ENCODE results near the gene MEOX2. TPM values are rescaled to one million over a fixed set of nuclear protein-coding genes. Genes with fewer than 3 reads are reported as not detected.

MEOX2 gene
- total RNA-seq, 1 donor from 2014 or later: 8.9 TPM

- no peak for DNase-seq (ENCODE audit: low spot score)
- no peak for TF ChIP-seq CTCF (IDR thresholded peaks at IDR 0.05)
- no peak overlapping the region for H3K4me3 Mint-ChIP-seq (ENCODE audit: unreplicated experiment)
- H3K27ac Mint-ChIP-seq (ENCODE audit: unreplicated experiment): no peak overlapping the region
- peaks cover 8% of the 10 kb centered on the region for H3K9me3 Mint-ChIP-seq (ENCODE audit: low read depth)
- H3K4me1 Mint-ChIP-seq (ENCODE audit: low read depth): peaks cover 51% of the 10 kb centered on the region
- no peaks in the 10 kb centered on the region for H3K27me3 Mint-ChIP-seq (ENCODE audit: low read depth)
- peaks cover 8% of the 10 kb centered on the region for H3K36me3 Mint-ChIP-seq (ENCODE audit: low read depth)
Observed at GRCh38 chr7:15621468-15621867, 65.0 kb downstream of the MEOX2 start.

- DNase-seq (ENCODE audit: low spot score): no peak
- no peak overlapping the region for H3K4me3 Mint-ChIP-seq (ENCODE audit: unreplicated experiment)
- H3K4me1 Mint-ChIP-seq (ENCODE audit: low read depth): peaks cover 43% of the 10 kb centered on the region
- TF ChIP-seq CTCF (IDR thresholded peaks at IDR 0.05): no peak
- peaks cover 8% of the 10 kb centered on the region for H3K36me3 Mint-ChIP-seq (ENCODE audit: low read depth)
- no peak overlapping the region for H3K27ac Mint-ChIP-seq (ENCODE audit: unreplicated experiment)
- no peaks in the 10 kb centered on the region for H3K27me3 Mint-ChIP-seq (ENCODE audit: low read depth)
- peaks cover 8% of the 10 kb centered on the region for H3K9me3 Mint-ChIP-seq (ENCODE audit: low read depth)
Observed at GRCh38 chr7:15620491-15621185, 65.8 kb downstream of the MEOX2 start.

GRCh38 chr7:15618275-15618674 is 68.2 kb downstream of the MEOX2 start:
- TF ChIP-seq CTCF (IDR thresholded peaks at IDR 0.05): no peak
- no peaks in the 10 kb centered on the region for H3K27me3 Mint-ChIP-seq (ENCODE audit: low read depth)
- no peak overlapping the region for H3K4me3 Mint-ChIP-seq (ENCODE audit: unreplicated experiment)
- H3K4me1 Mint-ChIP-seq (ENCODE audit: low read depth): peaks cover 20% of the 10 kb centered on the region
- H3K27ac Mint-ChIP-seq (ENCODE audit: unreplicated experiment): no peak overlapping the region
- H3K9me3 Mint-ChIP-seq (ENCODE audit: low read depth): no peaks in the 10 kb centered on the region
- H3K36me3 Mint-ChIP-seq (ENCODE audit: low read depth): peaks cover 3% of the 10 kb centered on the region
- DNase-seq (ENCODE audit: low spot score): no peak

- no peaks in the 10 kb centered on the region for H3K9me3 Mint-ChIP-seq (ENCODE audit: low read depth)
- no peak overlapping the region for H3K27ac Mint-ChIP-seq (ENCODE audit: unreplicated experiment)
- no peak for DNase-seq (ENCODE audit: low spot score)
- TF ChIP-seq CTCF (IDR thresholded peaks at IDR 0.05): no peak
- no peaks in the 10 kb centered on the region for H3K36me3 Mint-ChIP-seq (ENCODE audit: low read depth)
- H3K4me1 Mint-ChIP-seq (ENCODE audit: low read depth): peaks cover 27% of the 10 kb centered on the region
- no peaks in the 10 kb centered on the region for H3K27me3 Mint-ChIP-seq (ENCODE audit: low read depth)
- H3K4me3 Mint-ChIP-seq (ENCODE audit: unreplicated experiment): no peak overlapping the region
Observed at GRCh38 chr7:15612205-15612604, 74.3 kb downstream of the MEOX2 start.

- Mint-ChIP-seq H3K9me3 (ENCODE audit: low read depth) (no peaks in the 10 kb centered on the region), H3K4me3 (ENCODE audit: unreplicated experiment) (no peak overlapping the region), H3K36me3 (ENCODE audit: low read depth) (no peaks in the 10 kb centered on the region), H3K27me3 (ENCODE audit: low read depth) (no peaks in the 10 kb centered on the region), H3K27ac (ENCODE audit: unreplicated experiment) (no peak overlapping the region), H3K4me1 (ENCODE audit: low read depth) (peaks cover 27% of the 10 kb centered on the region)
- no peak for TF ChIP-seq CTCF (IDR thresholded peaks at IDR 0.05)
- DNase-seq (ENCODE audit: low spot score): no peak
Observed at GRCh38 chr7:15610503-15610902, 76.0 kb downstream of the MEOX2 start.

All from chondrocyte (in vitro differentiated cells).